GM19328 (cell line): Measurements from ENCODE around the gene CEP63.

Experiments
- ATAC-seq: cut with Tn5 transposase; IDR thresholded peaks from one replicate; pipeline ENCODE4 v1.9.1; 2021; ENCODE audit warnings: mild to moderate bottlenecking, moderate library complexity; ENCODE audit not compliant: unreplicated experiment

CEP63 gene

DNA sequence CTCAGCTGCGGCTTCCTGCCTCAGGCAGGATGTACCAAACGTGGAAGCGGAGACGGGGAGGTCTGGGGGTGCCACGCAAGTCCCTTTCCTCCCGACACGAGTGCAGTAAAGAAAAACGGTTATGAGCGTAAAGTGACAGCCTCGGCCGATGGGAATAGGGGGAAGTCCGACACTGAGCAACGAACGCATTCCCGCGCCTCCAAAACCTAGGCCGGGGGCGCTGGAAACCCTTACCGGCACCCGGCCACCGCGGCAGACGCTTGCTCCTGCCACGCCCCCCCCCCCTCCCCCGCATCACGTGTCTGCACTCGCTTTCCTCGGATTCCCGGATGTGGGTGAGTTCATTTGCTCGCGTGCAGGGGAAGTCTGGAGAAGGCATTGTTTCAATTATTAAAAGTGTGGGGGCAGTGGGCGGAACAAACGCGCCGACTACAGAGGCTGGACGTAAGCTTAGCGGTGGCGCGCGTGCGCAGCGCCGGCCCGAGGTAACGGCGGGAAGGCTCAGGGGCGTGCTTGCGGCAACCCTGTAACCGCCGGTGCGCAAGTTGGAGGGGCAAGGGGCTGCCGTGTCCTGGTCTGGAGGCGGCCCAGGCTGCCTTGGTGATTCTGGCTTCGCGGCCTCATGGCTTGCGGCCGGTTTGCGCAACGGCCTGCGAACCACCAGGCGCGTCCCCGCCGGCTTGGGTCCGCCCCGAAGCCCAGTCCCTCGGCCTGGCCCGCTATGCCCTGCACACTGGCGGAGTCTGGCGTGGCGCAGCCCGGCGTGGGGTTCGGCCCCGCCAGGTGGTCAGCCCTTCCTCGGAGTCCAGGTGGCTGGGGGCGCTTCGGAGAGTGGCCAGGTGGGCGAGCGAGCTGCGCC, at the start of gene CEP63, which contains the start of gene ANAPC13:
TSS of gene CEP63 (plus strand) at position 340 of the 859 bp plus-strand sequence. CDS start 9,264 bp downstream, outside the sequence.
TSS of gene ANAPC13 (minus strand) at position 268 of the 859 bp plus-strand sequence. CDS start 3,081 bp downstream, outside the sequence.
- peak; percentile 80 for ATAC-seq

DNA sequence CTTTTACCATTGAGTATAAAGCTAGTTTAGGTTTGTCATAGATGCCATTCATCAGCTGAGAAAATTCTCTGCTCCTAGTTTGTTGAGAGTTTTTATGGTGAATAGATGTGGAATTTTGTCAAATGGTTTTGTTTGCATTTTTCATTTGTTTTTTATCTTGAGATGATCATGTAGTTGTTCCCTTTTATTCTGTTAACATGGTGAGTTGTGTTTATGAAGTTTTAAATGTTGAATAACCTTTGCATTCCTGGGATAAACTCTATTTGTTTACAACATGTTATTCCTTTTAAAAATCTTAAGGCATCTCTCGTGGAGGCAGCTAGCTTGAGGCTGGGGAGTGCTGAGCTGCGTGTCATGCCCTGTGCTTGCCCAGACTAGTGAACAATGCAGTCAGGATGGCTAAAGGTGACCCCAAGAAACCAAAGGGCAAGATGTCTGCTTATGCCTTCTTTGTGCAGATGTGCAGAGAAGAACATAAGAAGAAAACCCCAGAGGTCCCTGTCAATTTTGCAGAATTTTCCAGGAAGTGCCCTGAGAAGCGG, 48.6 kb upstream of the CEP63 start:
- no peak for ATAC-seq

DNA sequence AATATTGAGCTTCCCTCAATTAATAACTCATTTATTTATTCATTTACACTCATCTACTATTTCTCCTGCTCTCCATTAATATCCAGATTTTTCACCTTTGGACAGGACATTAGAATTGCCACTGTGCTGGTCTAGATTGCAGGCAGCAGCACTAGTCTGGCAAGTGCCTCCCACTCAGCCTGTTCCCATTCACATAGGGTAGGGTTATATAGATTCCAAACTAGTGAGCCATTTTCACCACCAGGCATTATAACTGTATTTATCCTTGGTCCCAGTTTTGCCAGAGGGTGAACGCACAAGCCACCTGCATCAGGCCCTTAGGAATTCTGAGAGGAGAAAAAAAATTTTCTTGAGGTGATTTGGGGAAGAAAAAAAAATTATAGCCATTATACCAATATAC, 44.5 kb upstream of the CEP63 start:
- ATAC-seq = no peak

DNA sequence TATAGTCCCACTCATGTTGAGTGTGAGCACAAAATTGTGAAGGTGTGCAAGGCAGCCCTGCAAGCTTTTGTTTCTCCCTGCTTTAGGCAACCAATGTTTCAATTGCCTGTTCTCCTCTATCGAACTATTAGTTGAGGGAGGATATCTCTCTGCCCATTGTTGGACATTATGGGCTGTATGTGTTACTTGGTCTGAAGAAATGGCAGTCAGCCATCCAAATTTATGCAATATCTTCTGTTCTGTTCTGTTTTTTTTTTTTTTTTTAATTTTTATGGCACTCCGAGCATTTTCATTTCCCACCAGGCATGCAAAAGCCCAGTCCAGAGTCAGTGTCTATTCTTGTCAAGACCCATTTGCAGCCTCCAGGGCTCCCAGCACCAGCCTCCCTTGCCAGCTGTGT, 44.0 kb upstream of the CEP63 start:
- no peak for ATAC-seq

DNA sequence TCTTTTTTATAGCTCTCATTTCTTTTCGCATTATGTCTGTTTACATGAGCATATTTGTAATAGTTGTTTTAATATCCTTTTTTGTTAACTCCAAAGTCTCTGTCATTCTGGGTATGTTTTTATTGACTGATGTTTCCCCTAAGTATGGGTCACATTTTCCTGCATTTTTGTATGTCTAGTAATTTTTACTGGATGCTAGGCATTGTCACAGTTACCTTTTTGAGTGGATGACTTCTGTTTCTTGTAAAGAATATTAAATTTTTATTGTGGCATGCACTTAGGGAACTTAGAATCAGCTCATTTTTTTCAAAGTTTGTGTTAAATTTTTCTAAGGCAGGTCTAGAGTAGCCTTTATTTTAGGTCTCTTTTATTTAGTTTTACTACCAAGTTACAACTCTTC, 40.8 kb upstream of the CEP63 start:
- ATAC-seq = no peak

DNA sequence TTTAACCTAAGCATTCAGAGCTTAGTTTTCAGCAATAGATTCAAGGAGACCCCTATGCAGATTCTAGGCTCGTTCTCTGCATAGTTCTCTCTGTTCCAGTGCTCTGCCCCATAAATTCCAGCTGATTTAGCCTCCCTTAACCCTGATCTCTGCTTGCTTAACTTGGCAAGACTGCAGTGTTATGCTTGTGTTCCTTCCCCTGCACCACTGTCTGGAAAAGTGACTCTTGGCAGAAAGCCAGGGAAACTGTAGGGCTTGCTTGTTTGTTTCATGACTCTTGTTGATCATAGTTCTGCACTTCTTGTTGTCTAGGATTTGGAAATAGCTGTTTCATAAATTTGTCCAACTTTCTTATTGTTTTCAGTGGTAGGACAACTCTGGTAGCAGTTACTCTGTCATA, 40.2 kb upstream of the CEP63 start:
- ATAC-seq = no peak

DNA sequence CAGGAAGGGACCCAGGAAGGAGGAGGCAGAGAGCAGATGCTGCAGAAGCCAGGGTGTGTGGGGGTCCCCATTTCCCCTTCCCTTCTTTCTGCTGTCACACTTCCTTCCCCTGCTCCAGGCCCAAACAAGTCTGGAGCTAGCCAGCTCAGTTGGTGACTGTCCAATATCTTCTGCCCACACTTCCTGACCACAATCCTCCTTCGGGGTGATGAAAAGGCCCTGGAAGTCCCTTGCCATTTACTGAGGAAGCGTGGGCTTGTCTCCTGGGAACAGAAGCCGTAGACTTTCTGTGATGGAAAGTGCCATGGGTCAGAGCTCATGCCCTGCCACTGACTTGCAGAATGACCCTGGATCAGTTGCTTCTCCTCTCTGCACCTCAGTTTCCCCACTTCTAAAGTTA, 39.1 kb upstream of the CEP63 start:
- ATAC-seq = no peak

DNA sequence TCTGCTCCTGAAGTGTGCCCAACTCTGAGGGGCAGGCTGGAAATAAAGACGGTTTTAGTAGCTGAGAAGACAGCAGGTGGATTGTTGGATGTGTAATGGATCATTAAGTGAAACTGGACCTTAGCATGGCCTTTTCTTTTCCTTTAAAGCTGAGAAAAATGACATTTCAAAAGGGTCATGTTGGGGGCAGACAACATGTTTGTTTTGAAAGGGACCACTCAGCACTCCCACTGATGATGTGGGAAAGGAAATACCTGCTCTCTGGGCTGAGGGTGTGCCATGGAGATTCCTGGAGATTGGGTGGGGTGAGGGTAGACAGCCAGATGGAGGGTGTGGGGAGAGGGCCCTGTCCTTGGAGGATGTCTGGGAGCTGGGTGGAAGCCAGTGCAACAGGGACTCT, 38.5 kb upstream of the CEP63 start:
- no peak for ATAC-seq

DNA sequence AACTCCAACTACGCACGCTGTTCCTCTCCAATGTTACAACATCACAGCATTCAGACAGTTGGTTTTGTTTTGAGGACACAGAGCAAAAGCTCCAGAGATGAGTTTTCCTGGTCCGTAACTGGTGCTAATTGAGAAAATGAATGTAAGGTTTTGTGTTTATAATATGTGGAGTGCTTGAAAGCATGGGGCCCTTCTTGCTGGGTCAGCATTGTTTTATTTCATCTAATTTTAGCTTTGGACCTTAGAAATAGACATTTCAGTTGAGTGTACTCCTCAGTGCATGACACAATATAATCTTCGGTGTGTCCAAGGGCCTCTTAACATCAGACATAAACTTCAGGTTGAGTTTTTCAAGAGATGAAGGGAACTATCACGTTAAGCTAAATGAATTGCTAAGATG, 37.2 kb upstream of the CEP63 start:
- no peak for ATAC-seq

DNA sequence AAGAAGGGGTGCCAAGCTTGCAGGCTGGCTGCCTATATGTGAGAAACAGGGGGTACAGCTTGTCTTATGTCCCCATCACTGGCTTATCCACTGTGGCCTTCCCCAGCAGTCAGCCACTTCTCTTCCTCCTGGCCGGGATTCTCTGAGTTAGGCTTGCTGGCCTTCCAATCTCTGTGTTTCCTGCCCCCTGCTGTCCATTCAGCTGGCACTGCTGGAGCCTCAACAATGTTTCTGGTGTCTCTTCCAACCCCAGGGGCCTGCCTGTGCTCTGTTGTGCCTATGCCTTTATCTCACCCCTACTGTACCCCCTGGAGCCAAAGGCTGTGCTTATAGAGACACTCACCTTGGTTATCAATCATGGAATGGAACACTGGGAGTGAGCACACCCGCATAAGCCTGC, 36.6 kb upstream of the CEP63 start:
- ATAC-seq = no peak

DNA sequence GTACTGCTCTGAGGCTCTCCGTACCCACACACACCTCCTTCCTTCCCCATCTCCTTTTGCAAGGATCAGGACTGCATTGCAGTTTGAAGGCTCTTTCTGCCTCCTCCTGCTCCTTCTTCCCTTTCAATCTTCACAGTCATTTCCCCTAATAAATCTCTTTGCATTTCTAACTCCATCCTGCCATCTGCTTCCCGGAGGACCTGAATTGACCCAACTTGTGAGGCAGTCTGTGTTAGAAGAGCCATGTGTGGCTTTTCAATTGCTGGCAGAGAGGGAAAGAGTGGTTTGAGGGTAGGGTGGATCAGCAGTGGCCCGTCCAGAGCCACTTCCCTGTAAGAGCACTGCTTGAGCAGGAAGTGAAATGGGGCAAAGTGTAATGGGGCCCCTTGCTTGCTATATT, 35.9 kb upstream of the CEP63 start:
- ATAC-seq = no peak

DNA sequence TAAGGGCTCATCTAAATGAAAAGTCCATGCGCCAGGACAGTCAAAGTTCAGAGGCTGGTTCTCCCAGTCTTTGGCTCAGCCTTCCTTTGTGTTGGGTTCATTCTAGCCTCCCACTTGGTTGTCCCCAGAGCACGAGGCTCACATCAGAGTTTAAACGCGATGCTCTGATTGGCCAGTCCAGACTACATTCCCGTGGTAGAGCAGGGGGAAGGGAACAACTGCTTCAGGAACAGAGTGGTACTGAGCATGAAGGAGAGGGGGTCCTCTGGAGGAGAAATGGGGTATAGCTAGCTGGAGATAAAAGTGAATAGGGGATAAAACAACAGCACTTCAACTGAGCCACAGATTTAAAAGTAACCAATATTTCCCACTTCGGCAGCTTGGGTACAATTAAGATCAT, 32.2 kb upstream of the CEP63 start:
- no peak for ATAC-seq

DNA sequence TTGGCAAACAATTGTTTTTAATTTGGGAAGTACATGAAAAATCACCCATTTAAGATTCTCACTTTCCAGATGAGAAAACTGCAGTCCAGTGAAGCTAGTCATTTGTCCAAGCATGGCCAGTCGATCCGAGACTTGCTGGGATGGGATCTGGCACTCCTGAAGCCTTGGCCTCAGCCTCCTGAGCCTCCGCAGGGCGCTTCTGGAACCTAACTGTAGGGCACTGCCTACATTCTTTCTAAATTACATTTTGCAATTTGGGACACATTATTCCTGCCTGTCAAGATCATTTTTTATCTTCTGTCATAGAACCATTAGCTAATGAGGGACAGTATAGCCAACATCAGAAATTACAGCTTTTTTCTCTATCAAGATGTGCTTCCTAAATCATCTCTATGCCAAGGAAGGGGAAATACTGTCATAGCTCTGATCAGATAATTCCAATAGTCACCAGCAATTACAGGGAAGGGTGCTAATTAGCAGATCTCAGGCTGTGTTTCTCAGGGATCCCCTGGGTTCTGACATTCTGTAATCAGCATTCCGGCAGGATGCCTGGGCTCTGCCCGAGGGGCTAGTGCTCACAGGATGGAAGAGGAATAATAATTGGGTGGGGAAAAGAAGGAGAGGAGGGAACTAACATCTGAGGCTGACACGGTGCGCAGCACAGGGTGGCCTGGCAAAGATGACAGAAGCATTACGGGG, 28.3 kb upstream of the CEP63 start:
- no peak for ATAC-seq

DNA sequence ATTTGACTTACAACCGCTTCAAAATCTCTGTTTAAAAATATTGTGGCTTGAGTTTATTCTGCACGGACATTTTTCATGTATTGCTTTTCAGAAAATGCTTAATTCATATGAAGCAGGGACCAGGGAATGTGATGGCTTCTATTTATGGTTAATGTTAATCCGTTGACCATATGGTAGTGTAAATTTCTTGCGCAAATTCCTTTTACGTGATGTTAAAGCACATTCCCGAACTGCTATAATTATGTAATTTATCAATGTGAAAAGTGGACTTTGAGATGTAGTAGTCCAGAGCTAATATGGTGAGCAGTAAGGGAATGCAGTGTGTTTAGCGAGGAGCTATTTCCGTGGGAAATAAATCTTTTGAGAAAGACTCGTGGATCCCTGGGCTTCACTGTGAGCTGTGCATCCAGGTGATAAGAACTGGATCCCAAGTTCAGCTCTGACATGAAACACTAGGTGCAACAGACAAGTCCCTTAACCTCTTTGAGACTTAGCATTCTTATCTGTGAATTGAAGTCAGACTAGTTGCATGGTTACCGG, 27.4 kb upstream of the CEP63 start:
- no peak for ATAC-seq

DNA sequence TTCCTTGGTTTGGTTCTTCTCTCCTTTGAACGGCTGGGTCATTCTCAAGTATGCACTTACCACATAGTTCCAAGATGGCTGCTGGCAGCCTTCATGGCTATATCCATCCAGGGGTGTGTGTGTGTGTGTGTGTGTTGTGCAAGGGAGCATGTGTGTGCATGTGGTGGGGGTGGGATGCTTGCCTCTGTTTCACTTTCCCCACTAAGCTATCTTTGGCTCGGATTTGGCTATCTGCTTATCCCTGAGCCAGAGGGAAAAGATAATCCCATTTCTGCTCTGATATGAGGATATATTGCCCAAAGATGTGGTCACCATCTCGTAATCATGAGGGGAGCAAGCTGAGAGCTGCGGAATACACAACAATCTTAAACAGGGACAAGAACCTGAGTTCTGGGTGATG, 26.3 kb upstream of the CEP63 start:
- ATAC-seq = no peak

DNA sequence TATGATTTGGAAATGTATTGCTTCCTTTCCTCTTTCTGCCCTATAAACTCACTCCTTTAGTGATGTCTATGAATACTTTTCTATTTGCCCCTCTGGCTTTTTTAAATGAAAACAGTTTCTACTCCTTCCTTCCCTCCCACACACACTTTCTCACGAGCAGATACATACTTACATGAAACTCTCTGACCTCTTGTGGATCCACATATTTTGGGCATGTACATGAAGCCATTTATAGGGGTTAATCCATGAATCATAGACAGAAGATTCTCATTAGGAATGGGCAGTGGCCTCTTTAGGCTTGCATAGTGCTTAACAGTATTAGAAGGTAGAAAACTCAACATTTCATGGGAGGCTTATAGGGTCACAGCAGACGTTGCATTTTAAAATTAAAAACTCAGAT, 24.9 kb upstream of the CEP63 start:
- ATAC-seq = no peak

DNA sequence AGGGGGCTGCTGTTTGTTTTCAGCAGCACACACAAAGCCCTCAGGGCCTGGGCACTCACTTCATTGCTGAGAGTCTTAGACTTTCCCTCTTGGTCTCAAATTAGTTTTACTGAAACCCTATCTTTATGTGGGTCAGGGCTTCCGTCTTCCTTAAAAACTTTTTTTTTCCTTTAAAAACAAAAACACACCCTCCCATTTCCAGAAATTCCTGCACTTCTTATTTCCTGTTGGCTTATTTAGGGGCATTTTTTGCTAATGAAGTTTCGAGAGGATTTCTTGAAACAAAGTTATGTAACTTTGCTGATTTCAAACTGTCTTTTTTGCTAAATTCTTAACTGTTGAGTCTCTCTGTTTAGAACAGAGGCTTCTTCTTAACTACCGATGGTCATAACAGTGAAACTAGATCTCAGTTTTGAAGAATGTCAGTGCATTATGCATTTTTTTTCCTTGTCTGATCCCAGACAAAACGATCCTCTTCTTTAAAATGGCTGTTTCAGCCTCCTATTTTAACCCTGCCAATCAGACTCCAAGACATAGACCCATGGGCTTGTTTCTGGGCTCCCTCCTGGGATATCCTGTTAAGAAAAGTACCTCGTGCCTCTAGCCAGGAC, 23.4 kb upstream of the CEP63 start:
- no peak for ATAC-seq

DNA sequence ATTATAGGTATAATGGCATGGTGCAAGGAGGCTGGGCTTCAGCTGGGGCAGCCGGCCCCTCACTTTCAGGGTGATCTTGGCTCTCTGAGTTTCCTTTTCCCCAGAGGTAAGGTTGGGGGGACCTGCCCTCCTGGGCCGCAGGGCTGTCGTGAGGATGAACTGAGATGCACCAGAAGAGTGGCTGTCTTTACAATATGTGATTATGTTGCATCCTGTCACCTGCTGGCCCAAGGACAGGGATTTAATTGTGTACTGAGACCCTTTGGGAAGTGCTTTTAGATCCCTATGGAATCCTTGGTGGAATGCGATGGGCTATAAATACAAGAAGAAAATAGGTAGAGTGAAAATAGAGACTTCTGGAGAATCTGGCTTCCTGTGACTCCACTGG, 22.2 kb upstream of the CEP63 start:
- ATAC-seq = no peak

DNA sequence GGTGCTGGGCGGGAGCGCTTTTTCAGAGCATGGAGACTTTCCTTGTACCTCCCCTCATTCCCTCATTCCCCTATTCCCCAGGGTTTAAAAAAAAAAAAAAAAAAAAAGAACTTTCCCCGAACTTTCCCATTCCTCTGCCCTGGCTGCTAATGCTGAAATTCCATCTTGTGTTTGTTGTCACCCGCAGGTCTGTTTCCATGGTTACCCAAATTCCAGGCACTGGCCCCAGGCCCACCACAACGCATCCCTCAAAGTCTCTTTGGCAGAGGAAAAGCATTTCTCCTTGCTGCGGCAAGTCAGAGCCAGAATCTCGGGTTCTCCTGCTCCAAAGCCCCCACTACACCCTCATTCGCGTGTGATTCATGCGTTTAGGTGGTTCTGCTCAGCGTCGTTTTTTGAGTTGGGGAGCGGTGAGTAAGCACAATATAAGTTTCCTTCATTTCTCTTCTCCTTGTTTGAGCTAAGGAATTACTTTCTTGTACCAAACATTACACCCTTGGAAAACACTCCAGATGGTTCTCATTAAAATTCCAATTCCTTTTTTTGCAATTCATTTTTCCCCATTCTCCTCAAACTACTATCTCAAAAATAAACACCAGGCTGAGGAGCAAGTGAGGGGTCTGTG, 21.7 kb upstream of the CEP63 start:
- ATAC-seq = no peak

DNA sequence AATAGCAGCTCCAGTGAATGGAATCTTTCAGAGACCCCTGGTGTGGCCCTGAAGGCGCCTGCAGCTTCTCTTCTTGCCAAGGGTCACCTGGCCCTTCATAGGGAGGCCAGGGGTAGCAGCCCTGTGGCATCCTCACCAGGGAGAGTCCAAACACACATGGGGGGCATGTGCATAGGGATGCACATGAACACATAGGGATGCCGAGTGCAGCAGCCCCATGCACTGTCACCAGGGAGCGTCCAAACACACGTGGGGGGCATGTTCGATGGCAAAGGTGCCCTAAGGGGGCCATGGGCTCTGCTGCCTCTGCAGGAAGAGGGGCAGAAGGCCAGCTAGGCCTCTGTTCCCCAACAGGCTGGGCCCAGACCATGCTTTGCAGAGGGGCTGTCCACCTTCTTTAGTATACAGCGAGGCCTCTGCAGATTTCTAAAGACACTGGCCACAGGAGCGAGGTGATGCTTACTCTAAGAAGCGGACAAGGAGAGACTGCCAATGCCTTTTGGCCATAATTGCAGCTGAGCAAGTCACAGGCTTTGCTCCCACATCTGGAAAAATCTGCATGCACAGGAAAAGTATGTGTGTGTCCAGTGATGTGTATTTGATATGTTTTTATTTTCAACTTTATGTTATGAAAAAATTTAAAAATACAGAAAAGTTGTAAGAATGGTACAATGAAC, 21.0 kb upstream of the CEP63 start:
- ATAC-seq = no peak
